GM21381 (cell line): ENCODE data around the gene LOXHD1.

ENCODE experiments used
- ATAC-seq: cut with Tn5 transposase; IDR thresholded peaks from one replicate; pipeline ENCODE4 v1.9.1; 2021; ENCODE audit warnings: mild to moderate bottlenecking, moderate library complexity; ENCODE audit not compliant: unreplicated experiment

LOXHD1 gene

DNA sequence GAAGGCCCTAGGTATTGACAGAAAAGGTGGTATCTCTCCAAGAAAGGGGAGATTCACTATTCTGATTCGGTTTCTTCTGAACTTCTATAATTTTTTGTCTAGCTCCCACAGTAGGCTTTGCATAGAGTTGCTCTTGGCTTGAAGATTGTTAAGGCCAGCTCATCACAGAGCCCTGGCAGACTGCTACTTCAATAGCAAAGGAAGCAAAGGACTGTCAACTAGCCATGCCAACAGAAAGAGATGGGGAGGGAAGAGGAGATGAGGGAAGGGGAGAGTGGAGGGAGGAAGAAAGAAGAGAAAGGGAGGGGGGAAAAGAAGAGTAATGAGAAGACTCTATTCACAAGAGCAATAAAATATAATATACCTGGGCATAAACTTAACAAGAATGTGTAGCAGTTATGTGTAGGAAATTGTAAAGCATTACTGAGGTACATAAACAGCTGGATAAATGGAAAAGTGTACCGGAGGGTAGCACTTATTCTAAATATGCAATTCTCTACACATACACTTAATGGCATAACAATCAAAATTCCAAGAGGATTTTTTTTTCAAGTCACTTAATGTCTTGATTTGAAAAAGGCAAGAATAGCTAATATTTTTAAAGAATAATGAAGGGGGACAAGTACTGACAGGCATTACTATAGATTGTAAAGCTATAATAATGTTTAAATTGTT is 102.5 kb downstream of the LOXHD1 start:
- ATAC-seq, result no peak

DNA sequence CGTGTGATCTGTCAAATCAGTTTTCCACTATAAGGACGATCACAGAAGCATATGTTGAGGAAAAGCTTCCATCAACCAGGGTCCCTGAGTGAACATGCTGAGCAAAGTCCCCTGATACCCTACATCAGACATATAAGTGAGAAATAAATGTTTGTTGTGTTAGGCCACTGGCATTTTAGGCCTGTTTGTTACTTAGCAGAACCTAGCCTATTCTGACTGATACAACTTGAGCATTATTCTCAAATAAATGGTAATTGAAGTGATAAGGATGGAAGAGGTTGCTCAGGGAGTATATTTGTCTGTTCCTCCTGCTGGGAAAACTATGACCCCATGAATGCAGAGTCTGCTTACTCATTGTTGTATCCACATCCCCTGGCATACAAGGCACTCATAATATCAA is 106.4 kb downstream of the LOXHD1 start:
- ATAC-seq, result no peak

GRCh38 chr18:46547520-46547919 is 109.5 kb downstream of the LOXHD1 start:
- ATAC-seq, result no peak

GRCh38 chr18:46546111-46546640 is 110.8 kb downstream of the LOXHD1 start:
- no peak for ATAC-seq

DNA sequence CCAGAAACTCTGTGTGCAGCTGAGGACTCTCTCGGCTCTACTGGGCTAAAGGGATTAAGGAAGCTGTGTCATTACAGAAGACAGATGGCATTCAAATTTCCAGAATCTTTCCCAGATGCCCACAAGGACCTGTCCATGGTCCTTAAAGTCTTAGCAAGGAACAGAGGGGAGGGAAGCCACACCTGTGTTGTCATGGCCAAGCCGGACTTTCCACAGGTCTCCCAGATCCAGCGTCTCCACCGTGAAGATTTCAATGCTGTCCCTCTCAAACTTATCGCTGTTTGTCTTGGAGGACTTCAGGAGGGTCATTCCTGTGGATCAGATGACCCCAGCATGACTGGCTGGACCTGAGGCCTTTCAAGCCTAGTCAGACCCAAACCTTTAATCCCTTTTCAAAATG is 114.5 kb downstream of the LOXHD1 start:
- ATAC-seq, result no peak

DNA sequence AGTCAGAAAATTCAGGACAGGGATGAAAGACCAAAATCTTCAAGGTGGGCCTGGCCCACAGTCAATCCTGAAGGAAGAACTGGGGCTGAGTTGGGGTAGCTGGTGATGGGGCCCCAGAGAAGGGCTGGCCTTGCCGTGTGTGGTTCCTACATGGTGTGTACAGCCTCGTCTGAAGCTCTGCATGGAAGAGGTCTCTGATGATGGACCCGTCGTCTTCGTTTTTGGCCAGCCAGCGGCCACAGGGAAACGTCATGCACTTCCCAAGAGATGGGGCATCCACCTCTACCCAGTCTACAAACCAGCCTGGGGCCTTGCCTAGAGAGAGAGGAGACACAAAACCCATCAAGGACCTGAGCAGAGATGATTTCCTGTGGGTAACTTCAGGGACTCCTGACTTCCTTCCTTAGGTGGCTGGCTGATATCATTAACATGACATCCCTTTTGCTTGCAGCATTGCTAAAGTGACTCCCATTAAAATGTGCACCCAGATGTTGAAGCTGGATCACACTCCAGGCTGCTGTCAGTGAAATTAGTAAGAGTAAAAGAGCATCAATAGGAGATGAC is 115.3 kb downstream of the LOXHD1 start:
- no peak for ATAC-seq

DNA sequence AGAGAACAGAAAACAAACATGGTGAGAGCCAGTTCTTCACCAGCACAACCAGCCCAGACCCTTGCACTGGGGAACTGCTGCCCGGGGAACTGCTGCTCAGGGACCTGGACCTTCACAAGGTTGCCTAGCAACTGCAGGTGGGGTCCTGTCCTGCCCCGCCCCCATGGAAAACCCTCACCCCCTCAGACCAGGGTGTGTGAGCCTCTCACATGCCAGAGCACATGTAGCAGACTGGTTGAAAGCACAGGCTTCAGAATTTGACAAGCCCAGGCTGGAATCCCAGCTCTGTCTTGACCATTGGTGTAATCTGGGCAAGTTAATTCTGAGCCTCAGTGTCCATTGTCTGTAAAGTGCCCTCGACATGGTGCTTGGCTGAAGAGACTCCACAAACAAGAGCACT is 118.6 kb downstream of the LOXHD1 start:
- ATAC-seq, result no peak

GRCh38 chr18:46536215-46536874 is 120.7 kb downstream of the LOXHD1 start:
- ATAC-seq, result no peak

GRCh38 chr18:46531482-46531881 is 125.5 kb downstream of the LOXHD1 start:
- no peak for ATAC-seq

- ATAC-seq, result no peak
These were observed 129.0 kb downstream of the LOXHD1 start for GRCh38 chr18:46528037-46528436.

GRCh38 chr18:46519870-46520269 is 137.2 kb downstream of the LOXHD1 start:
- no peak for ATAC-seq

- ATAC-seq, result no peak
These were observed 138.6 kb downstream of the LOXHD1 start for GRCh38 chr18:46518438-46518837.

DNA sequence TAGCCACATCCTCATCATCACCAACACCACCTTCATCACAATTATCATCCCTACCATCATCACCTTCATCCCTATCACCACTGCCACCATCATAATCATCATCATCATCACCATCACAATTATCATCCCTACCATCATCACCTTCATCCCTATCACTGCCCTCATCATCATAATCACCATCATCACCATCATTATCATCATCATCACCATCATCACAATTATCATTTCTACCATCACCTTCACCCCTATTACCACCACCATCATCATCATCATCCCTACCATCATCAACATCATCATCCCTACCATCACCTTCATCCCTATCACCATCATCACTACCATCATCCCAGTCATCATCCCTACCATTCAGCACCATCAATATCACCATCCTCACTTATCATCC is 140.5 kb downstream of the LOXHD1 start:
- ATAC-seq, result no peak

- ATAC-seq, result no peak
These were observed 146.6 kb downstream of the LOXHD1 start for GRCh38 chr18:46510386-46510785.

- ATAC-seq, result no peak
These were observed 147.5 kb downstream of the LOXHD1 start for GRCh38 chr18:46509530-46509929.

DNA sequence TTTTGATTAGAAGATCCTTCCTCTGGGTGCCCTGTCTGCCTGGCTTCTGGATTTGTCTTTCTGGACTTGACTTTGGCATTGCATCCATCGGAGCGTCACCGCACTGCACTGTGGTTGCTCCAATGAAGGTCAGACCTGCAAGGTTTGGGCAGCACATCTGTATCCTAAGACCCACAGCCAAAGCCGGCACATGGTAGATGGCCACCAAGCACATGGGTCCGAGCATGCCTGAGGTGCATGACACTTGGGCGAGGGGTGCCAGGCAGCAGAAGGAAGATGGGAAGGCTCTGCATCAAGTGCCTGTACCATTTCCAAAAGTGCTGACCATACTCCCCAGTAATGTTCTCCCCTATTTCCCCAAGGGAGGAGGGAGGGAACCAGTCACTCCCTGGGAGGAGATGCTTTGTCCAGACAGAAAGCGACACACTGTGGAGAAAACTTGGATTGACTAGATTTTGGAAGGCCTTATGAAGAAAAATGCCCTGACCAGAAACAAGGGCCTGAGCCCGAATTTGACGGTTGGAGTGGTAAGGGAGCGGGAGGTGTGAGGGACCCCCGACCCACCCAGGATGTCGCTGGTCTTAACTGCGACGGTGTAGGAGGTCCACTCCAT is 149.9 kb downstream of the LOXHD1 start:
- no peak for ATAC-seq

DNA sequence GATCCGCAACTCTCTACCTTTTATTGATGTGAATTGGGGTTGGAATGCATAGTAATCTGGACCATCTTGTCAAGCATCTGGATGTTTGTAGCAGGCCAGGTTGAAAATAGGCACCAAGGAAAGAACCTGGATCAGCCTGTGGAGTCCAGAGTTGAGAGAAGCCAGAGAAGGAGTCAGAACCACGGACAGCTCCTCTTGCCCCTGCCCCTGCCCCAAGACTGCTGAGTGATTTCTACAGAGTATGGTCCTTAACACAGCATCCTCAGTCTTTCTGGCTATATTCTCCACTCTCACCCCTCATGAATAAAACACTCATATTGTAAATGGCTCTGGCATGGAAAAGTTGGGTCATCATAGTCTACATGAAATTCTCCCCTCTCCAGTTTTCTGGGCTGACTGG is 154.6 kb downstream of the LOXHD1 start:
- no peak for ATAC-seq

- no peak for ATAC-seq
These were observed 159.9 kb downstream of the LOXHD1 start for GRCh38 chr18:46497129-46497528.

GRCh38 chr18:46488471-46489213 is 168.4 kb downstream of the LOXHD1 start:
- ATAC-seq, result no peak

- no peak for ATAC-seq
These were observed 171.3 kb downstream of the LOXHD1 start for GRCh38 chr18:46485675-46486194.

GRCh38 chr18:46484971-46485370 is 172.0 kb downstream of the LOXHD1 start:
- ATAC-seq, result no peak
